ENCODE measurements around the gene TNNI2. TPM values are rescaled to one million over a fixed set of nuclear protein-coding genes. Genes with fewer than 3 reads are reported as not detected.

Gene TNNI2
- total RNA-seq, 4 donors from 2014 or later = 4.2 TPM; not detected in 3

DNA sequence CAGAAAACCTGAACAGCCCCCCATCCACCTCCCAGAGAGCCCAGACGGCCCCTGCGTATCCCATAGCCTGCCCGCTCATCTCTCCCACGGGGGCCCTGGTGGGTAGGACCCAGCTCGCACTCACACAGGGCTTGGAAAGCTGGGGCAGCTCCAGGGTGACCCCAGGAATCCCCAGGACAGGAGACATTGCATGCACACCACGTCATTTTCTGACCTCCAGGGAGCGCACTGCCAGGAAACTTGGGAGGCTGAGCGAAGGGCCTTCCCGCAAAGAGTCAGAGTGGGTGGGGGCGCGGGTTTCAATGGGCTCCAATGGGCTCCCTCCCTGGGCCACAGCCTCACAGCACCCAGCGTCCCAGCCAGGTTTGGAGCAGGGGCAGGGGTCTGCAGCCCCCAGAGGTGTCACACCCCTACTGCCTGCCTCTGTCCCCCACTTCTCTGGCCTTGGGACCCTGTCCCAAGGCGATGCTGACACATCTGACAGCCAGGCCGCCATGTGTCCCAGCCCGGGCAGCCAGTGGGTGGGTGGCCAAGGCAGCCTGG is 12.2 kb upstream of the TNNI2 start:
- Histone ChIP-seq H3K36me3 (no peaks in the 10 kb centered on the region), H3K4me1 (peaks cover 10 to 20% (median 15%) of the 10 kb centered on the region in 4 donors), H3K9me3 (no peaks in the 10 kb centered on the region), H3K27me3 (peaks cover 0 to 61% (median 3%) of the 10 kb centered on the region in 4 donors), H3K4me3 (no peak overlapping the region), H3K27ac (replicated peaks in 1 of 4) (no peak overlapping the region)
- TF ChIP-seq, protein P1, sequence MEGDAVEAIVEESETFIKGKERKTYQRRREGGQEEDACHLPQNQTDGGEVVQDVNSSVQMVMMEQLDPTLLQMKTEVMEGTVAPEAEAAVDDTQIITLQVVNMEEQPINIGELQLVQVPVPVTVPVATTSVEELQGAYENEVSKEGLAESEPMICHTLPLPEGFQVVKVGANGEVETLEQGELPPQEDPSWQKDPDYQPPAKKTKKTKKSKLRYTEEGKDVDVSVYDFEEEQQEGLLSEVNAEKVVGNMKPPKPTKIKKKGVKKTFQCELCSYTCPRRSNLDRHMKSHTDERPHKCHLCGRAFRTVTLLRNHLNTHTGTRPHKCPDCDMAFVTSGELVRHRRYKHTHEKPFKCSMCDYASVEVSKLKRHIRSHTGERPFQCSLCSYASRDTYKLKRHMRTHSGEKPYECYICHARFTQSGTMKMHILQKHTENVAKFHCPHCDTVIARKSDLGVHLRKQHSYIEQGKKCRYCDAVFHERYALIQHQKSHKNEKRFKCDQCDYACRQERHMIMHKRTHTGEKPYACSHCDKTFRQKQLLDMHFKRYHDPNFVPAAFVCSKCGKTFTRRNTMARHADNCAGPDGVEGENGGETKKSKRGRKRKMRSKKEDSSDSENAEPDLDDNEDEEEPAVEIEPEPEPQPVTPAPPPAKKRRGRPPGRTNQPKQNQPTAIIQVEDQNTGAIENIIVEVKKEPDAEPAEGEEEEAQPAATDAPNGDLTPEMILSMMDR (IDR thresholded peaks at IDR 0.05) = no peak
- TF ChIP-seq POLR2AphosphoS5 (IDR thresholded peaks at IDR 0.05) = no peak
- no peak for TF ChIP-seq EP300 (IDR thresholded peaks at IDR 0.05)
- no peak for TF ChIP-seq POLR2A (IDR thresholded peaks at IDR 0.05; ENCODE audit: low read depth)
- intact Hi-C loops (cut with DNase I) = no loop called here
- WGBS = 66% methylated on average over 15 of the region's 15 CpGs
- no peak for DNase-seq (ENCODE audit: extremely low spot score)

DNA sequence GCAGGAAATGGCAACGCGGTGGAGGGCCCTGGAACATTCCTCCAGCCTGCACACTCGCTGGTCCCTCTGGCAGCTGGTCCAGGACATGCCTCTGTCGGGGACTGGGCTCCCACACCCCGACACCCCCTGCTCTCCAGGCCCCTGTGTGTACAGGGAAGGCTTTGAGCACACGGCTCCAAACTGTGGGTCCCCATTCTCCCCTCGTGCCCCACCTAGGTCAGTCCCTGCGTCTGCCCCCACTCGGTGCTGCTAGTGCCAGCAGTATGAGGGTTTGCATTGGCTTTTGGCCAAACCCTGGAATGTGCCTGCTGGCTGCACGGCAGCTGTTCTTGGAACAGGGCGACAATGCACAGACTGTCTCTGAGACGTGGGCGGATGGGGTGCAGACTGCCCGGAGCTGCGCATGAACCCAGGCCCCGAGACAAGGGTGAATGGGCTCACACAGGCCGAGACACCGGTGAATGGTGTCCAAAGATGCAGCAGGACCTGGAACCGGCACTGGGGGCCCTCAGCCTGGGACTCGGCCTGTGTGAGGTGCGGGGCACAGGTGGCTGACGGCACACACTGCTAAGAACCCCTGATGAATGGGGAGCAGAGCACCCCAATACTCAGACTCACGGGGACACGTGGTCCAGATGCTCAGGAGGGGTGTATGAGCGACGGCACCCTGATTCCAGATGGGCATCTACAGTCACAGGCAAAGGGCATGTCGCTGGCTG is 11.5 kb upstream of the TNNI2 start:
- Histone ChIP-seq H3K9me3 (no peaks in the 10 kb centered on the region), H3K4me1 (peaks cover 10 to 24% (median 18%) of the 10 kb centered on the region in 4 donors), H3K27me3 (peaks cover 0 to 67% (median 3%) of the 10 kb centered on the region in 4 donors), H3K36me3 (no peaks in the 10 kb centered on the region), H3K4me3 (no peak overlapping the region), H3K27ac (replicated peaks in 1 of 4) (no peak overlapping the region)
- WGBS = 46% methylated on average over 11 of the region's 27 CpGs
- intact Hi-C loops (cut with DNase I) = no loop called here
- no peak for DNase-seq (ENCODE audit: extremely low spot score)
- TF ChIP-seq, protein P1 (IDR thresholded peaks at IDR 0.05) = no peak
- no peak for TF ChIP-seq POLR2AphosphoS5 (IDR thresholded peaks at IDR 0.05)
- no peak for TF ChIP-seq POLR2A (IDR thresholded peaks at IDR 0.05; ENCODE audit: low read depth)
- TF ChIP-seq EP300 (IDR thresholded peaks at IDR 0.05) = no peak

DNA sequence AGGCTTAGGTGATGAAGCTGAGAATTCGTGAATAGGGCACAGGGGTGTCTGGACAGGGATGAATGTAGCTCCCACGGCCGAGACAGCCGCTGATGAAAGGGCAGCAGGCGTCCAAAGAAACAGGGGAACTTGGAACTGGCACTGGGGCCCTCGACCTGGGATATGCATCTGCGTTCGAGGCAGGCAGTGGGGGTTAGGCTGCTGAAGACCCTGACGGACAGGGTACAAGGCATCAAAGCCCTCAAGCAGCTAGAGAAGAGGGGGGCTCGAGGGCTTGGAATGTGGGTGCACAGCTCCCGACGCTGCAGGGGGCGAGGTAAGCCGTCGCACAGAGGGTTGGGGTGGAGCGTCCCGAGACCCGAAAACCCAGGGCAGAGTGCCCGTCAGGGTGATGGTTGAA is 10.8 kb upstream of the TNNI2 start:
- Histone ChIP-seq H3K4me1 (peaks cover 14 to 31% (median 23%) of the 10 kb centered on the region in 4 donors), H3K27ac (replicated peaks in 1 of 4) (no peak overlapping the region), H3K9me3 (no peaks in the 10 kb centered on the region), H3K27me3 (peaks cover 0 to 70% (median 3%) of the 10 kb centered on the region in 4 donors), H3K4me3 (no peak overlapping the region), H3K36me3 (no peaks in the 10 kb centered on the region)
- intact Hi-C loops (cut with DNase I) = no loop called here
- TF ChIP-seq, protein P1 (IDR thresholded peaks at IDR 0.05) = no peak
- no peak for TF ChIP-seq POLR2AphosphoS5 (IDR thresholded peaks at IDR 0.05)
- TF ChIP-seq EP300 (IDR thresholded peaks at IDR 0.05) = no peak
- no peak for TF ChIP-seq POLR2A (IDR thresholded peaks at IDR 0.05; ENCODE audit: low read depth)
- DNase-seq (ENCODE audit: extremely low spot score) = no peak
- WGBS = 82% methylated on average over 19 of the region's 19 CpGs

DNA sequence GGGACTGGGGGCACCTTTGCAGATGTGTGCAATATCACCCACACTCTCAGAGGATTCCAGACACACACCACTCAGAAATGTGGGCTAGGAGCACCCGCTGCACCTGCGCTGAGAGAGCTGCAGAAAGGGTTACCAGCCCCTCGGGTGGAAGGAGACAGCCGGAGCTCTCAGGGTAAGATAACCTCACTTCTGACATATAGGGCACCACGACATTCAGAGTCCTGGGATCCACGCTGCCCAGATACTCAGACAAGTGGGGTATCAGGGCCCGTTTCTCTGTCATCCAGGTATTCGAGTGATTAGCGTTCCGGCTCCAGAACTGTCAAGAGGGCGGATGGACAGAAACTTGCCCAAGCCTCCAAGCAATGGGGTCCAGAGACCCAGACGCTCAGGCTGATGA is 10.2 kb upstream of the TNNI2 start:
- H3K27ac ChIP-seq (replicated peaks in 1 of 4) = no peak overlapping the region
- 79% methylated on average over 12 of the region's 12 CpGs for WGBS
- no peaks in the 10 kb centered on the region for H3K9me3 ChIP-seq
- no peak overlapping the region for H3K4me3 ChIP-seq
- H3K4me1 ChIP-seq = peaks cover 14 to 32% (median 23%) of the 10 kb centered on the region in 4 donors
- no peaks in the 10 kb centered on the region for H3K36me3 ChIP-seq
- intact Hi-C loops (cut with DNase I) = no loop called here
- DNase-seq (ENCODE audit: extremely low spot score) = no peak
- TF ChIP-seq EP300 (IDR thresholded peaks at IDR 0.05) (no peak), POLR2A (IDR thresholded peaks at IDR 0.05; ENCODE audit: low read depth) (no peak), POLR2AphosphoS5 (IDR thresholded peaks at IDR 0.05) (no peak)
- TF ChIP-seq, protein P1 (IDR thresholded peaks at IDR 0.05) = no peak
- peaks cover 0 to 70% (median 3%) of the 10 kb centered on the region in 4 donors for H3K27me3 ChIP-seq

Measured in esophagus muscularis mucosa (tissue), 4 donors.